ENCODE measurements around the gene PLEKHA3. TPM values are rescaled to one million over a fixed set of nuclear protein-coding genes. Genes with fewer than 3 reads are reported as not detected.

Gene PLEKHA3
- total and polyA plus RNA-seq, 10 of the 15 experiments (the other 5 are each of a cell fraction or from before 2014, with no cell fraction given) = 1.4 to 21.1 (median 7.4) TPM

GRCh38 chr2:178521304-178522150 lies 41.3 kb downstream of the PLEKHA3 start:
- H3K27ac ChIP-seq (ENCODE audit: control insufficient read depth, insufficient read depth) = no peak overlapping the region
- no peaks in the 10 kb centered on the region for H4K20me1 ChIP-seq (ENCODE audit: control insufficient read depth, insufficient read depth)
- 76% methylated on average over 11 of the region's 11 CpGs for WGBS (ENCODE audit: insufficient coverage, insufficient replicate concordance, low lambda C conversion rate, missing lambda C conversion rate)
- no peaks in the 10 kb centered on the region for H3K27me3 ChIP-seq (replicated peaks in 1 of 2; ENCODE audit: control insufficient read depth in 2 of 2, insufficient read depth in 2 of 2, low read length in 1 of 2)
- no peaks in the 10 kb centered on the region; the same call in 1 of the 3 replicates for H3K9me3 ChIP-seq (replicated peaks; ENCODE audit: control insufficient read depth, insufficient read depth, low read length)
- SMC1A ChIA-PET (ENCODE audit: uncharacterized antibody, unreplicated experiment) = interaction anchor here (1.0 to 2.8 kb wide), 3 partner anchors 11 to 39 kb away, joined by 3 to 11 read pairs (median 6); no protein-coding TSS in a partner anchor
- intact Hi-C loops (cut with micrococcal nuclease; ENCODE audit: unreplicated experiment) = loop anchor here (2.0 to 10.0 kb wide), 3 partner anchors 43 to 733 kb away; partner anchors contain the start of genes FKBP7 and RBM45
- no peaks in the 10 kb centered on the region for H3K36me3 ChIP-seq (ENCODE audit: control insufficient read depth in 2 of 2, insufficient read depth in 2 of 2, low read length in 1 of 2)
- H3K9ac ChIP-seq (ENCODE audit: control insufficient read depth, insufficient read depth, low read length) = no peak overlapping the region
- no peak overlapping the region for H3K4me3 ChIP-seq
- no peak overlapping the region for H3K4me2 ChIP-seq (ENCODE audit: control insufficient read depth, insufficient read depth)
- TF ChIP-seq ZSCAN29 (IDR thresholded peaks at IDR 0.05) (no peak), ZBTB4 (CRISPR knock-in tag; IDR thresholded peaks at IDR 0.05) (no peak), IKZF2 (IDR thresholded peaks at IDR 0.05) (no peak)
- H2AFZ ChIP-seq (ENCODE audit: control insufficient read depth, low read depth, low read length) = no peak overlapping the region; the same call in 1 of the 2 replicates
- POLR2A ChIA-PET = interaction anchor here (1.5 kb wide), 1 partner anchor 8 kb away, joined by 6 read pairs; no protein-coding TSS in a partner anchor
- peaks cover 23% of the 10 kb centered on the region for H3K79me2 ChIP-seq (ENCODE audit: control insufficient read depth, insufficient read depth, low read length)
- FAIRE-seq (no peak), DNase-seq (ENCODE audit: low read depth, low spot score) (no peak), ATAC-seq (no peak)
- CTCF ChIA-PET = interaction anchor here (1.2 to 1.5 kb wide), 2 partner anchors 12 to 17 kb away, joined by 3 to 4 read pairs; no protein-coding TSS in a partner anchor
- in situ Hi-C loops (cut with MboI) = no loop called here
- BruUV-seq (replicated peaks) = no TSS peak
- no peaks in the 10 kb centered on the region for H3K4me1 ChIP-seq (ENCODE audit: control insufficient read depth, insufficient read depth, low read length)
- RAD21 ChIA-PET (ENCODE audit: unreplicated experiment) = interaction anchor here (1.2 kb wide), 1 partner anchor 39 kb away, joined by 7 read pairs; no protein-coding TSS in a partner anchor

Data from GM12878 (cell line).